PC-9 (cell line): ENCODE measurements around the gene HOMER2. TPM values are rescaled to one million over a fixed set of nuclear protein-coding genes. Genes with fewer than 3 reads are reported as not detected.

Source experiments
- BruUV-seq: library from RNA; stranded (reverse); fragments of 400-500 nt; replicated peaks from 2 replicates; lab custom pipeline; 2021; lab: Mats Ljungman, UMichigan
- CTCF ChIA-PET: fragments of 300-600 bp; sonication (Branson Sonifier 250); formaldehyde crosslinking; loops from one replicate; lab custom pipeline; 2022; ENCODE audit warnings: antibody characterized with exemption; lab: Charles Lee
- POLR2A ChIA-PET: fragments of 300-600 bp; sonication (Branson Sonifier 250); formaldehyde crosslinking; loops from one replicate; lab custom pipeline; 2022; ENCODE audit warnings: antibody characterized with exemption; ENCODE audit not compliant: unreplicated experiment; lab: Charles Lee
- DNase-seq, 2 experiments: peaks; one replicate each; pipeline versions ENCODE4 v3.0.0 to v3.0.0-alpha.2; 2015 to 2022; ENCODE audit warnings: mixed read lengths in 1 of 2
- H2AFZ ChIP-seq: fragments of 200-600 bp; sonication (generic); 2 replicates; pipeline ENCODE4 v1.8.1; 2017; ENCODE audit warnings: antibody characterized with exemption
- H3F3A ChIP-seq: fragments of 200-600 bp; sonication (generic); 2 replicates; pipeline ENCODE4 v1.8.1; 2017; ENCODE audit warnings: antibody characterized with exemption, mild to moderate bottlenecking, low read depth; ENCODE audit not compliant: insufficient read depth
- H3K27ac ChIP-seq: fragments of 200-600 bp; sonication (generic); 2 replicates; pipeline ENCODE4 v1.6.1; 2016; ENCODE audit warnings: mixed run types
- H3K27me3 ChIP-seq: fragments of 200-600 bp; sonication (generic); 2 replicates; pipeline ENCODE4 v1.6.1; 2016; ENCODE audit warnings: low read depth, mixed run types; ENCODE audit not compliant: insufficient read depth
- H3K36me3 ChIP-seq: fragments of 200-600 bp; sonication (generic); 2 replicates; pipeline ENCODE4 v1.6.1; 2016; ENCODE audit warnings: low read depth, mixed run types
- H3K4me1 ChIP-seq: fragments of 200-600 bp; sonication (generic); replicated peaks from 2 replicates; pipeline ENCODE4 v1.6.1; 2016; ENCODE audit warnings: mixed run types; ENCODE audit not compliant: insufficient read depth
- H3K4me2 ChIP-seq: fragments of 200-600 bp; sonication (generic); 2 replicates; pipeline ENCODE4 v1.6.1; 2017; ENCODE audit warnings: mixed run types
- H3K4me3 ChIP-seq: fragments of 200-600 bp; sonication (generic); 2 replicates; pipeline ENCODE4 v1.6.1; 2016; ENCODE audit warnings: mixed run types
- H3K79me2 ChIP-seq: fragments of 200-600 bp; sonication (generic); 2 replicates; pipeline ENCODE4 v1.6.1; 2017; ENCODE audit warnings: low read depth, mixed run types
- H3K9me2 ChIP-seq: fragments of 200-600 bp; sonication (generic); 2 replicates; pipeline ENCODE4 v1.8.1; 2017; ENCODE audit warnings: mild to moderate bottlenecking; ENCODE audit not compliant: insufficient read depth
- H3K9me3 ChIP-seq: fragments of 200-600 bp; sonication (generic); 2 replicates; pipeline ENCODE4 v1.8.1; 2016; ENCODE audit warnings: low read depth; ENCODE audit not compliant: insufficient read depth
- H4K20me1 ChIP-seq: fragments of 200-600 bp; sonication (generic); 2 replicates; pipeline ENCODE4 v1.8.1; 2017; ENCODE audit not compliant: insufficient read depth
- CTCF ChIP-seq: fragments of 200-600 bp; sonication (generic); conservative IDR thresholded peaks from 2 replicates; pipeline ENCODE4 v1.6.1; 2017; ENCODE audit warnings: mixed run types, antibody characterized with exemption, mild to moderate bottlenecking, moderate library complexity
- EZH2 ChIP-seq: fragments of 200-600 bp; sonication (generic); IDR thresholded peaks from 2 replicates; pipeline ENCODE4 v1.8.0; 2017; ENCODE audit warnings: antibody characterized with exemption, low read depth
- intact Hi-C: fragments of 100-400 bp; cut with micrococcal nuclease; formaldehyde crosslinking; loops from one replicate; pipeline ENCODE4 v1.10.0; 2022; ENCODE audit not compliant: unreplicated experiment
- total RNA-seq: library from RNA; stranded (reverse); gene quantifications from 2 replicates; pipeline ENCODE4 v1.2.3, GENCODE V29; 2021

Gene HOMER2
- total RNA-seq, 1 experiment from 2014 or later: 15.1 TPM

GRCh38 chr15:82881747-82882146, 70.8 kb downstream of the HOMER2 start:
- Histone ChIP-seq H4K20me1 (no peaks in the 10 kb centered on the region), H3K9me3 (no peaks in the 10 kb centered on the region), H2AFZ (no peak overlapping the region), H3K27me3 (peaks cover 7% of the 10 kb centered on the region), H3K4me2 (no peak overlapping the region), H3K79me2 (no peaks in the 10 kb centered on the region), H3F3A (no peaks in the 10 kb centered on the region), H3K4me1 (no peaks in the 10 kb centered on the region), H3K36me3 (no peaks in the 10 kb centered on the region), H3K4me3 (no peak overlapping the region), H3K9me2 (no peaks in the 10 kb centered on the region), H3K27ac (no peak overlapping the region)
- intact Hi-C loops: no loop called here
- DNase-seq: no peak
- ChIA-PET POLR2A (no interaction called here), CTCF (interaction anchor here (0.6 kb wide), 1 partner anchor 144 kb away, joined by 3 read pairs; no protein-coding TSS in a partner anchor)
- BruUV-seq: no TSS peak
- TF ChIP-seq EZH2 (no peak), CTCF (no peak)

- CTCF ChIA-PET: no interaction called here
- POLR2A ChIA-PET: no interaction called here
- intact Hi-C loops: no loop called here
- Histone ChIP-seq H3K9me3 (no peaks in the 10 kb centered on the region), H3K27me3 (peaks cover 7% of the 10 kb centered on the region), H2AFZ (no peak overlapping the region), H3K4me2 (no peak overlapping the region), H4K20me1 (no peaks in the 10 kb centered on the region), H3F3A (no peaks in the 10 kb centered on the region), H3K4me3 (no peak overlapping the region), H3K27ac (no peak overlapping the region), H3K36me3 (no peaks in the 10 kb centered on the region), H3K4me1 (no peaks in the 10 kb centered on the region), H3K79me2 (no peaks in the 10 kb centered on the region), H3K9me2 (no peaks in the 10 kb centered on the region)
- no TSS peak for BruUV-seq
- no peak for DNase-seq
- no peak for TF ChIP-seq EZH2
These were observed 71.8 kb downstream of the HOMER2 start for GRCh38 chr15:82880704-82881103.

- no peaks in the 10 kb centered on the region for H4K20me1 ChIP-seq
- H3K4me3 ChIP-seq: no peak overlapping the region
- BruUV-seq: no TSS peak
- no peak overlapping the region for H3K27ac ChIP-seq
- intact Hi-C loops: no loop called here
- TF ChIP-seq EZH2 (no peak), CTCF (no peak)
- POLR2A ChIA-PET: no interaction called here
- no peaks in the 10 kb centered on the region for H3K9me3 ChIP-seq
- no peaks in the 10 kb centered on the region for H3F3A ChIP-seq
- no peak overlapping the region for H2AFZ ChIP-seq
- H3K4me1 ChIP-seq: no peaks in the 10 kb centered on the region
- H3K79me2 ChIP-seq: no peaks in the 10 kb centered on the region
- H3K4me2 ChIP-seq: no peak overlapping the region
- H3K36me3 ChIP-seq: no peaks in the 10 kb centered on the region
- H3K27me3 ChIP-seq: peaks cover 7% of the 10 kb centered on the region
- DNase-seq: no peak
- no peaks in the 10 kb centered on the region for H3K9me2 ChIP-seq
- CTCF ChIA-PET: no interaction called here
These were observed 74.2 kb downstream of the HOMER2 start for GRCh38 chr15:82878325-82878724.

- intact Hi-C loops: no loop called here
- no peaks in the 10 kb centered on the region for H3K9me3 ChIP-seq
- H3K4me2 ChIP-seq: no peak overlapping the region
- POLR2A ChIA-PET: no interaction called here
- no peak overlapping the region for H2AFZ ChIP-seq
- no TSS peak for BruUV-seq
- TF ChIP-seq EZH2 (no peak), CTCF (no peak)
- H3K9me2 ChIP-seq: no peaks in the 10 kb centered on the region
- CTCF ChIA-PET: no interaction called here
- no peaks in the 10 kb centered on the region for H3K79me2 ChIP-seq
- no peak overlapping the region for H3K4me3 ChIP-seq
- H3K27ac ChIP-seq: no peak overlapping the region
- no peaks in the 10 kb centered on the region for H3K4me1 ChIP-seq
- H3K36me3 ChIP-seq: no peaks in the 10 kb centered on the region
- DNase-seq: no peak
- no peaks in the 10 kb centered on the region for H4K20me1 ChIP-seq
- no peaks in the 10 kb centered on the region for H3F3A ChIP-seq
- H3K27me3 ChIP-seq: peaks cover 7% of the 10 kb centered on the region
These were observed 74.7 kb downstream of the HOMER2 start for GRCh38 chr15:82877825-82878224.
